ENCODE data around the gene SLC30A2. TPM values are rescaled to one million over a fixed set of nuclear protein-coding genes. Genes with fewer than 3 reads are reported as not detected.

Gene SLC30A2
- total RNA-seq, 2 donors from 2014 or later: not detected

DNA sequence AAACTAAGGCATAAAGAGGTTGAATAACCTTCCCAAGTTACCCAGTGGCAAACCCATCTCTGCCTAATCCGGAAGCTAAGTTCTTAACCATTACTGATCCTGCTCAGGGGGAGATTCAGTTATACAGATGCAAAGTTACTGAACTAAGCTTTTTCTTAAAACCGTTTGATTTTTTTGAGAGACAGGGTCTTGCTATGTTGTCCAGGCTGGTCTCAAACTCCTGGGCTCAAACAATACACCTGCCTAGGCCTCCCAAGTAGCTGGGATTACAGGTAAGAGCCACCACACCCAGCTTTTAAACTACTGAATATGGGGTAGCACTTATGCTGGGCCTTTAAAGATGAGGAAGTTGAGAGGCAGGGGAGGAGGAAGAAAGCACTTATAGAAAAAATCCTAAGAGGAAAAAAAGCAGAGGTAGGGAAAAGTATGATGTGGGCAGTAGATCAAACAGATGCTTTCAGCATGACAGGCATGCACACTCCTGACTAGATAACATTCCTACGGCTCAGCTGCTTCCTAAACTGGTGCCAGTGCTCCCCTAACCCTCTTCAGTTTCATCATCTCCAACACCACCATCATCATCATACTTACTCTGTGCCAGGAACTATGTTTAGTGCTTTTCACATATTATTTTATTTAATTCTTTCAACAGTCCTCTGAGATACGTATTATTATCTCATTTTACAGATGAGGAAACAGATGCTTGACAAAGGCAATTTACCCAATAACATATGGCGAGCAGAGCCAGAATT is 53.8 kb downstream of the SLC30A2 start:
- Histone ChIP-seq H3K36me3 (peaks cover 4% of the 10 kb centered on the region), H3K4me3 (no peak overlapping the region), H3K27ac (no peak overlapping the region), H3K4me1 (ENCODE audit: control insufficient read depth in 1 of 2, low read depth in 2 of 2) (peaks cover 4 to 9% of the 10 kb centered on the region in 2 donors), H3K9me3 (no peaks in the 10 kb centered on the region), H3K27me3 (replicated peaks; ENCODE audit: insufficient read depth) (no peaks in the 10 kb centered on the region)
- TF ChIP-seq, protein P1, sequence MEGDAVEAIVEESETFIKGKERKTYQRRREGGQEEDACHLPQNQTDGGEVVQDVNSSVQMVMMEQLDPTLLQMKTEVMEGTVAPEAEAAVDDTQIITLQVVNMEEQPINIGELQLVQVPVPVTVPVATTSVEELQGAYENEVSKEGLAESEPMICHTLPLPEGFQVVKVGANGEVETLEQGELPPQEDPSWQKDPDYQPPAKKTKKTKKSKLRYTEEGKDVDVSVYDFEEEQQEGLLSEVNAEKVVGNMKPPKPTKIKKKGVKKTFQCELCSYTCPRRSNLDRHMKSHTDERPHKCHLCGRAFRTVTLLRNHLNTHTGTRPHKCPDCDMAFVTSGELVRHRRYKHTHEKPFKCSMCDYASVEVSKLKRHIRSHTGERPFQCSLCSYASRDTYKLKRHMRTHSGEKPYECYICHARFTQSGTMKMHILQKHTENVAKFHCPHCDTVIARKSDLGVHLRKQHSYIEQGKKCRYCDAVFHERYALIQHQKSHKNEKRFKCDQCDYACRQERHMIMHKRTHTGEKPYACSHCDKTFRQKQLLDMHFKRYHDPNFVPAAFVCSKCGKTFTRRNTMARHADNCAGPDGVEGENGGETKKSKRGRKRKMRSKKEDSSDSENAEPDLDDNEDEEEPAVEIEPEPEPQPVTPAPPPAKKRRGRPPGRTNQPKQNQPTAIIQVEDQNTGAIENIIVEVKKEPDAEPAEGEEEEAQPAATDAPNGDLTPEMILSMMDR (IDR thresholded peaks at IDR 0.05): no peak
- DNase-seq (ENCODE audit: low spot score): no peak
- no peak for ATAC-seq (ENCODE audit: insufficient number of reproducible peaks, low FRiP score, low read depth)

DNA sequence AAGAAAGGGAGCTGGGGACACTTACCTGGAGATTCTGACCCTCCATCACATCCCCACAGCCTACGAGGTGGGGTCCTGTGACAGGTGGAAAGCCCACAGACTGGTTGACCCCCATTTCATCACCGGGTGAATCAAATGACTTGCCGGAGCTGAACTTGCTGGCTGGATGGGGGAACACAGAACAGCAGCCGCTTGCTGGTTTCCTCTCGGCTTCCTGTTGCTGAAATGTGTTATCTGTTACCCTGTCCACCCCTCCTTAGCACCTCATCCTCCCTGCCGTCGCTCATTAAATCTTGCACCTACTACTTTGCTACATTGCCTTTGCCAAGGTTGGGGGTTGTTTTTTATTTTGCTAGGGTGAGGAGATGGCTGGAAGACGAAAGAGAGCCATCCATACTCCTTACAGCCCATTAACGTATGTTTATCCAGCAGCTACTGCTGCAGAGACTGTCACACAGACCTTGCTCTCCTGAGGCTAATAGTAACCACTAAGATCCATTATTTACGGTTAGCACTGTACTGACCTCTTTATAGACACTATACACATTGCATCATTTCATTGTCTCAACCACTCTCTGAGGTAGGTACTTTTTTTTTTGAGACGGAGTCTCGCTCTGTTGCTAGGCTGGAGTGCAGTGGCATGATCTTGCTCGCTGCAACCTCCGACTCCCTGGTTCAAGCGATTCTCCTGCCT is 55.1 kb downstream of the SLC30A2 start:
- DNase-seq (ENCODE audit: low spot score): no peak
- Histone ChIP-seq H3K4me1 (ENCODE audit: control insufficient read depth in 1 of 2, low read depth in 2 of 2) (no peaks in the 10 kb centered on the region), H3K27ac (no peak overlapping the region), H3K36me3 (peaks cover 4% of the 10 kb centered on the region), H3K9me3 (no peaks in the 10 kb centered on the region), H3K4me3 (no peak overlapping the region), H3K27me3 (replicated peaks; ENCODE audit: insufficient read depth) (no peaks in the 10 kb centered on the region)
- TF ChIP-seq, protein P1 (IDR thresholded peaks at IDR 0.05): no peak
- ATAC-seq (ENCODE audit: insufficient number of reproducible peaks, low FRiP score, low read depth): no peak

DNA sequence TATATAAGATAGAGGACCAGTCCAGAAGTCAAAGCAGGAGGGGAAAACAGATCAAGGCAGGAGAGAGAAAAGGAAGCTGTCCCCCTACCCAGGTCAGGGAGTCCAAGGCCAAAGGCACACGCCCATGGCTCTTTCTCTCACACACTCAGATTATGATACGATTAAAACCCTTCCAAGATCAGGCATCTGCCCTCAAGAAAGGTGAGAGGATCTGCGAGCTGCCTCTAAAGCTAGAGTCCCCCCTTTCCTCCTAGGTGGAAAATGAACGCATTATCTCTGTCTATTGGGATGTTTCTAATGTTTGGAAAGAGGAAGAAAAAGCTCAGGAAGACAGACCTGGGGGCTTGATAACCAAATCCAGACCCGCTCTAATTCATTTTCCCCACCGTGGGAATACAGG is 55.7 kb downstream of the SLC30A2 start:
- no peak for ATAC-seq (ENCODE audit: insufficient number of reproducible peaks, low FRiP score, low read depth)
- TF ChIP-seq, protein P1 (IDR thresholded peaks at IDR 0.05): no peak
- H3K27me3 ChIP-seq (replicated peaks; ENCODE audit: insufficient read depth): no peaks in the 10 kb centered on the region
- no peaks in the 10 kb centered on the region for H3K4me1 ChIP-seq (ENCODE audit: control insufficient read depth in 1 of 2, low read depth in 2 of 2)
- H3K27ac ChIP-seq: no peak overlapping the region
- no peaks in the 10 kb centered on the region for H3K9me3 ChIP-seq
- peaks cover 10% of the 10 kb centered on the region for H3K36me3 ChIP-seq
- DNase-seq (ENCODE audit: low spot score): no peak
- no peak overlapping the region for H3K4me3 ChIP-seq

DNA sequence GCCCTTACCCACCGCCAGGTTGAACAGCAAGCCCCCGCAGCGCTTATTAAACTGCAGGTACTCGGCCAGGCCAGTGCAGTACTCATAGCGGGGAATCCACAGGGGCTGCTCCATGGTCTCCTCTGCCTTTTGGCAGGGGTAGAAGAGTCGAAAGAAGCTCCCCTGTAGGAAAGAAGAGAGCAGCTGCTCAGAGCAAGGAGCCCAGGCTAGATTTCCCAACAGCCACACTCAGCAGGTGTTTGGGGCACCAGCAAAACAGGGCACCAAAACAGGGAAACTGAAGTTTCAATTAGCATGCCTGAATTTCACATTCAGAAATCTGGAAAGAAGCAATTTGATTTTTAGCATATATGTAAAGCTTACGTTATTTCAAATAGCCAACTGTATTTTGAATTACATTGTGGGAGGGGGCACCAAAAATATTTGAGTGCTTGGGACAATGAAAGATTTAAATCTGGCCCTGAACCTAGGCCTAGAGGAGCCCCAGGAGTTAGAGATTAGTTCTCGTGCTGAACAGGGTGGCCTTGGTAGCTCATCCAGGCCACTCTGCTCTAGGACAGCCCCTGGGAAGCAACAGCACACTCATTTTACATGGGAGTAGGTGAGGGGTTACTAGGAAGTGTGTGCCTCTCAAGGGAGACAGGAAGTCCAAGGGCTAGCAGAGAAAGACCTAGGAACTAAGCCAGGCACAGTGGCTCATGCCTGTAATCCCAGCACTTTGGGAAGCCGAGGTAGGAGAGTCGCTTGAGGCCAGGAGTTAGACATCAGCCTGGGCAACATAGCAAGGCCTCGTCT is 56.3 kb downstream of the SLC30A2 start:
- H3K36me3 ChIP-seq: peaks cover 14% of the 10 kb centered on the region
- H3K27ac ChIP-seq: no peak overlapping the region
- no peaks in the 10 kb centered on the region for H3K27me3 ChIP-seq (replicated peaks; ENCODE audit: insufficient read depth)
- TF ChIP-seq, protein P1 (IDR thresholded peaks at IDR 0.05): no peak
- H3K4me3 ChIP-seq: no peak overlapping the region
- H3K4me1 ChIP-seq (ENCODE audit: control insufficient read depth in 1 of 2, low read depth in 2 of 2): no peaks in the 10 kb centered on the region
- DNase-seq (ENCODE audit: low spot score) (no peak), ATAC-seq (ENCODE audit: insufficient number of reproducible peaks, low FRiP score, low read depth) (no peak)
- H3K9me3 ChIP-seq: no peaks in the 10 kb centered on the region

DNA sequence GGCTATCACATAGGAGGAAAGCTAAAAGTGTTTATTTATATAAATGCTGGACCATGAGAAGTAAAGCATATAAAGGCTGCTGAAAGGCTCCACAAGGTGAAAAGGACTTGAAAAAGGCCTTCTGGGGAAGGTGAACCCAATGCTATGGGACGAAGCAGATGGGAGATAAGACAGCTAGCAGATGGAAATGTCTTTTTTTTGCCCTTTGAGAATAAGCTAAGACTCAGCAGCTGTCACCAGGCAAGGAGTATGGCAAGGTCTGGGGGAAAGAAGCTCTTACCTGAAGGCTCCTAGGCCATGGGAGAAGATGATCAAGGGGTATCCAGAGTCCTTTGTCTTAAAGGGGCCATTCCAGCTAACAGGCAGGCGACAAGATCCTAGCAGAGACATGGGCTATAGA is 58.0 kb downstream of the SLC30A2 start:
- H3K4me3 ChIP-seq: no peak overlapping the region
- TF ChIP-seq, protein P1 (IDR thresholded peaks at IDR 0.05): no peak
- H3K36me3 ChIP-seq: peaks cover 22% of the 10 kb centered on the region
- ATAC-seq (ENCODE audit: insufficient number of reproducible peaks, low FRiP score, low read depth) (no peak), DNase-seq (ENCODE audit: low spot score) (no peak)
- no peaks in the 10 kb centered on the region for H3K4me1 ChIP-seq (ENCODE audit: control insufficient read depth in 1 of 2, low read depth in 2 of 2)
- no peaks in the 10 kb centered on the region for H3K9me3 ChIP-seq
- no peaks in the 10 kb centered on the region for H3K27me3 ChIP-seq (replicated peaks; ENCODE audit: insufficient read depth)
- H3K27ac ChIP-seq: no peak overlapping the region
